WTC11 (cell line): ENCODE data around the gene TIMM50. TPM values are rescaled to one million over a fixed set of nuclear protein-coding genes. Genes with fewer than 3 reads are reported as not detected.
A peak's percentile ranks its signal among the peaks of the same experiment; 100 is the strongest.

ENCODE experiments used
- AFF4 ChIP-seq: sonication (generic); formaldehyde crosslinking; IDR thresholded peaks from 2 replicates; pipeline ENCODE4 v1.8.1; 2023; ENCODE audit warnings: mild to moderate bottlenecking, missing genetic modification reagents, borderline replicate concordance
- CBFB ChIP-seq: sonication (generic); formaldehyde crosslinking; IDR thresholded peaks from 2 replicates; pipeline ENCODE4 v1.8.1; 2022; ENCODE audit warnings: mild to moderate bottlenecking, low read depth, missing genetic modification reagents
- CREB1 ChIP-seq: sonication (generic); formaldehyde crosslinking; IDR thresholded peaks from 2 replicates; pipeline ENCODE4 v1.8.0; 2023; ENCODE audit warnings: mild to moderate bottlenecking, missing genetic modification reagents
- E2F4 ChIP-seq: sonication (generic); formaldehyde crosslinking; IDR thresholded peaks from 2 replicates; pipeline ENCODE4 v1.8.1; 2022; ENCODE audit warnings: low read depth, mild to moderate bottlenecking, moderate library complexity, missing genetic modification reagents, borderline replicate concordance
- E2F5 ChIP-seq: sonication (generic); formaldehyde crosslinking; IDR thresholded peaks from 2 replicates; pipeline ENCODE4 v1.8.1; 2022; ENCODE audit warnings: mild to moderate bottlenecking, moderate library complexity, missing genetic modification reagents
- ELF4 ChIP-seq: sonication (generic); formaldehyde crosslinking; IDR thresholded peaks from 2 replicates; pipeline ENCODE4 v1.8.1; 2022; ENCODE audit warnings: low read depth, mild to moderate bottlenecking, moderate library complexity, missing genetic modification reagents
- EMX1 ChIP-seq: fragments of 250-450 bp; sonication (Bioruptor Pico); IDR thresholded peaks from 2 replicates; pipeline ENCODE4 v1.8.0; 2021; ENCODE audit warnings: mild to moderate bottlenecking
- ERG ChIP-seq: fragments of 250-450 bp; sonication (Bioruptor Pico); IDR thresholded peaks from 2 replicates; pipeline ENCODE4 v1.8.0; 2021; ENCODE audit warnings: mild to moderate bottlenecking
- FOXJ3 ChIP-seq: sonication (generic); formaldehyde crosslinking; IDR thresholded peaks from 2 replicates; pipeline ENCODE4 v1.9.0; 2021; ENCODE audit warnings: missing genetic modification reagents, mild to moderate bottlenecking, borderline replicate concordance
- GABPB1 ChIP-seq: sonication (generic); formaldehyde crosslinking; IDR thresholded peaks from 2 replicates; pipeline ENCODE4 v1.8.1; 2023; ENCODE audit warnings: mild to moderate bottlenecking, missing genetic modification reagents
- IRF1 ChIP-seq: sonication (generic); formaldehyde crosslinking; IDR thresholded peaks from 2 replicates; pipeline ENCODE4 v1.8.0; 2023; ENCODE audit warnings: missing genetic modification reagents
- JAZF1 ChIP-seq: fragments of 250-450 bp; sonication (Bioruptor Pico); IDR thresholded peaks from 2 replicates; pipeline ENCODE4 v1.9.0; 2021; ENCODE audit warnings: moderate library complexity, mild to moderate bottlenecking, inconsistent platforms
- KAT7 ChIP-seq: sonication (generic); formaldehyde crosslinking; IDR thresholded peaks from 2 replicates; pipeline ENCODE4 v1.8.1; 2023; ENCODE audit warnings: missing genetic modification reagents, mild to moderate bottlenecking, borderline replicate concordance
- MAX ChIP-seq: sonication (generic); formaldehyde crosslinking; IDR thresholded peaks from 2 replicates; pipeline ENCODE4 v1.8.0; 2022; ENCODE audit warnings: mild to moderate bottlenecking, missing genetic modification reagents
- NFATC4 ChIP-seq: fragments of 250-450 bp; sonication (Bioruptor Pico); IDR thresholded peaks from 2 replicates; pipeline ENCODE4 v1.9.0; 2021; ENCODE audit warnings: mild to moderate bottlenecking
- NR1H2 ChIP-seq: sonication (generic); formaldehyde crosslinking; IDR thresholded peaks from 2 replicates; pipeline ENCODE4 v1.9.0; 2021; ENCODE audit warnings: mild to moderate bottlenecking, moderate library complexity, missing genetic modification reagents
- PREB ChIP-seq: sonication (generic); formaldehyde crosslinking; IDR thresholded peaks from 2 replicates; pipeline ENCODE4 v1.8.1; 2022; ENCODE audit warnings: mild to moderate bottlenecking, missing genetic modification reagents, moderate library complexity, borderline replicate concordance
- SMAD4 ChIP-seq: sonication (generic); formaldehyde crosslinking; IDR thresholded peaks from 2 replicates; pipeline ENCODE4 v1.8.0; 2022; ENCODE audit warnings: mild to moderate bottlenecking, missing genetic modification reagents
- TP53 ChIP-seq: sonication (generic); formaldehyde crosslinking; IDR thresholded peaks from 2 replicates; pipeline ENCODE4 v1.8.1; 2023; ENCODE audit warnings: mild to moderate bottlenecking, missing genetic modification reagents
- USF2 ChIP-seq: sonication (generic); formaldehyde crosslinking; IDR thresholded peaks from 2 replicates; pipeline ENCODE4 v1.8.1; 2023; ENCODE audit warnings: mild to moderate bottlenecking, missing genetic modification reagents, moderate library complexity
- ZBTB21 ChIP-seq: sonication (generic); formaldehyde crosslinking; IDR thresholded peaks from 2 replicates; pipeline ENCODE4 v1.8.1; 2023; ENCODE audit warnings: mild to moderate bottlenecking, missing genetic modification reagents, borderline replicate concordance
- ZNF138 ChIP-seq: sonication (generic); formaldehyde crosslinking; conservative IDR thresholded peaks from 2 replicates; pipeline ENCODE4 v1.8.1; 2022; ENCODE audit warnings: mild to moderate bottlenecking, moderate library complexity, missing genetic modification reagents
- ZNF263 ChIP-seq: sonication (generic); formaldehyde crosslinking; IDR thresholded peaks from 2 replicates; pipeline ENCODE4 v1.8.1; 2022; ENCODE audit warnings: low read depth, mild to moderate bottlenecking, moderate library complexity, missing genetic modification reagents
- ZNF532 ChIP-seq: fragments of 250-450 bp; sonication (Bioruptor Pico); IDR thresholded peaks from 2 replicates; pipeline ENCODE4 v1.9.0; 2021; ENCODE audit warnings: mild to moderate bottlenecking, borderline replicate concordance
- total RNA-seq: library from RNA; stranded (reverse); gene quantifications from 3 replicates; pipeline ENCODE4 v1.2.3, GENCODE V29; 2021

TIMM50 gene
- total RNA-seq, 1 experiment from 2014 or later = 154 TPM

- TF ChIP-seq KAT7 (peak; percentile 81; the same call in 1 of the 2 replicates), IRF1 (CRISPR knock-in tag) (no peak), ZNF138 (no peak), SMAD4 (CRISPR knock-in tag) (no peak), ZBTB21 (no peak), MAX (no peak; the same call in 1 of the 2 replicates), PREB (CRISPR knock-in tag) (no peak), AFF4 (CRISPR knock-in tag) (no peak), CREB1 (CRISPR knock-in tag) (no peak), GABPB1 (peak; percentile 43; the same call in 1 of the 2 replicates), JAZF1 (no peak), ELF4 (CRISPR knock-in tag) (no peak), ZNF532 (no peak), E2F5 (CRISPR knock-in tag) (0 out of 2 replicates have a peak, but pooled peaks have one; percentile 60), E2F4 (CRISPR knock-in tag) (no peak), CBFB (0 out of 2 replicates have a peak, but pooled peaks have one; percentile 66), ZNF263 (CRISPR knock-in tag) (no peak), EMX1 (CRISPR knock-in tag) (no peak), USF2 (CRISPR knock-in tag) (no peak), NR1H2 (CRISPR knock-in tag) (no peak), ERG (CRISPR knock-in tag) (no peak), NFATC4 (no peak), FOXJ3 (CRISPR knock-in tag) (no peak), TP53 (no peak)
These were observed 51.8 kb downstream of the TIMM50 start, which contains the start of gene EID2B (continued) for GRCh38 chr19:39532233-39533002.
